Hematopoietic multipotent progenitor cell (in vitro differentiated cells): ENCODE measurements around the gene CAMSAP2. TPM values are rescaled to one million over a fixed set of nuclear protein-coding genes. Genes with fewer than 3 reads are reported as not detected.

Experiments
- DNase-seq, 3 donors: peaks; one replicate each; pipeline ENCODE4 v3.0.0-alpha.2; 2011 to 2015; ENCODE audit warnings: low read depth in 2 of 3, low spot score in 2 of 3
- total RNA-seq: library from RNA; depleted of rRNA; stranded (reverse); fragments of >200 nt; gene quantifications from one replicate; pipeline ENCODE4 v1.2.3, GENCODE V29; 2012

CAMSAP2 gene
- total RNA-seq, 1 donor = under 0.01 TPM

DNA sequence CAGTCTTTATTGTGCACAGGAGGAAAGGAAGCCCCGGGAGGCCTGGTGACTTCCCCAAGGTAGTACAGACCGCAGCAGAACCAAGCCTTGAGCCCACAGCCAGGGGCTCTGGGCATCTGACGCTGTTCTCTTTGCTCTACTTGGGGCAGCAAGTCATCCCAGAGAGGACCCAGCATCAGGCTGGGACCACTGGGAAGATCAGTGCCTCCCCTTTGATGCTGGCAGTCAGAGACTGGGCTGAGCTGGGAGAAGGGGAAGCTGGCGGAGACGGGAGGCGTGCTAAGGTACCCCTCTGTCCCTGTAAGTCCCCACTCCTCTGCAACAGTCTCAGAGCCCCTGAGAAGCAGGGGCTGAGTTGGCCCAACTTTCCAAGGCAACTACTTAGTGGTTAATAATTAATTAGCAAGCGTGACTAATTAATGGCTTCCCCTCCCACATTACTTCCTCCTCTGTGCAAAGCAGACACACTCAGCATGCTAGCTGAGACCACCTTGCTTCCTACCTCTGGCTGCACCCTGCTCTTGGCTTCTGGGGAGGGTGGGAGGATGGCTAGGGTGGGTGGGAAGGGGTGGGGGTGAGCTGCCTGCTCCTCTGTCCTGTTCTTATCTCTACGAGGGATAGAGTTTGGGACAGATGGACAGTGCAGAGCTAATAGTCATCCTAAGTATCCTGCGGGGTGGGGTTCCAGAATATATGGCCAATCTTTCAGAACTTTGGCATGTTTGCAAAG is 157.3 kb downstream of the CAMSAP2 start:
- DNase-seq = no peak

DNA sequence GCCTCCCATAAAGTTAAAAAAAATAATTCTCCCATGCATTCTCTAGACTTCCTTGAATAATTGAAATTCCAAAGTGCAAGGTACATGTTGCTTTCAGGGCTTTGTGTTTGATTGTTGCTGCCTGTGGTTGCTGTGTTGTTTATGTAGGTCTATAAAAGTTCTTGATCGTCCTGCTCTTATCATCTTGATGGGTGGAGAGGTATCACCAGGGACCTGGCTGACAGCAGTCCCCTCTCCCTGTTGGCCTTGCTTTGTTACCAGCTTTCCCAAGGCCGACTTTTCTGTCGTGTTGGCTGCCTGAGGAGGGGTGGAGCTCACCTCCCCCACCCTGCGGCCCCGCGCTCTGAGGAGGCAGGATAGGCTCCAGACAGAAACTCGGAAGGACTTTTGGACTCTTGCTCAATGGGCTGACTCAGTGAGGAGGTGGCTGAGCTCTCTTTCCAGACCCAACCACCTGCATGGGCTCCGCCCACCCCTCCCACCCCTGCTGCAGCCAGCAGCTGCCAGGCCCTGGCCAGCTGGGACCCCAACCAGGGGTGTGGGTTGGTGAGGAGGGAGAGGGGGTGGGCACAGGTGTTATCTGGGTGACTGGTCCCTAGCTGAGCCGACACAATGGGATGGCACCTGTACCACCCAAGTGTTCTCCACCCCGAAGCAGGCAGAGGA is 158.0 kb downstream of the CAMSAP2 start:
- no peak for DNase-seq

GRCh38 chr1:200897259-200897658 is 158.6 kb downstream of the CAMSAP2 start:
- DNase-seq = no peak

- no peak for DNase-seq
Observed at GRCh38 chr1:200899015-200899386, 160.3 kb downstream of the CAMSAP2 start.

DNA sequence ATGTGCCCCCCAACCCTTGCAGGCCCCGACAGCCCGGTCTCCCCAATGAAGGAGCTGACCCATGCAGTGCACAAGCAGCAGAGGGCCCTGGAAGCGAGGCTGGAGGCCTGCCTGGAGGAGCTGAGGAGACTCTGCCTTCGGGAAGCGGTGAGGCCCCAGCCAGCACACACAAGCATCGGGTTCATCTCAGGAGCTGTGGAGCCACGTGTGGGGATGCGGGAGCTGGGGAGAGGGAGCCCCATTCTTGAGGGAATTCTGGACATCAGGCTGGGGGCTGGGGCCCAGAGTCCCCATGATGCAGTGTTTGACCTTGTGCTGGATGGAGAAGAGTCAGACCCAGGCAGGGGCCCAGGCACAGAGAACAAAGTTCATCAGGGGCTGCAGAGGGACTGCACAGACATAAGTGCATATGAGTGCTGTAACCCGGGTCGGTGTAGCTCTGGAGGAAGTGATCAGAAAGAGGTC is 160.8 kb downstream of the CAMSAP2 start:
- DNase-seq = no peak

GRCh38 chr1:200899954-200900867 is 161.5 kb downstream of the CAMSAP2 start:
- DNase-seq = no peak

- DNase-seq = no peak
Observed at GRCh38 chr1:200900877-200901276, 162.2 kb downstream of the CAMSAP2 start.

GRCh38 chr1:200901350-200901749 is 162.7 kb downstream of the CAMSAP2 start:
- DNase-seq = no peak

DNA sequence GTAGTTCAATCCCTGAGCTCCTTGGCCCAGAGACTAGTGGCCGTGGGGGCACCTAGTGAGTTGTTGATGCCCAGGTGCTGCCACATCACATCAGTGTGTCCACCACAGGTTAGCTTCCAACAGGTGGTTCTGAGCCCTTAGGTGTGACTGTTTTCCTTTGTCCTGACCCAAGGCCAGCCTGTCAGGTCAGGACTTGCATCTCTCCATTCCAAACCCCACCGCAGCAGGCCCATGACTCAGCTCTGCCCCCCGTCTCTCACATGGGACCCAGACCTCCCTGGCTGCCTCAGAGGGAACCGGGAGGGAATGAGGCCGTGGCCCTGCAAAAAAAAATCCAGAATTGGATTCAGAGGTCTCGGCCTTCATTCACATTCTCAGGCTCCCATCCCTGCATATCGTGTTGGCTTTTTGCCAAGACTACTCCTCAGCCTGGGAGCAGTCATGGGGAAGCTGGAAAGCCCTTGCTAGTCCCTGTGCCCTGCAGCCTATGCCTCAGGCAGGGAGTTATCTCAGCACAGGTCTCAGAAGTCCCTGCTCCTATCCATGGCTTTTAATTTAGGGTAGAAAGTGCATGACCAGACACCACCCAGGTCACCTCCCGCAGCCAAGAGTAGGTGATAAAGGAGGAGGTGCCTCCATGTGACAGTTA is 163.2 kb downstream of the CAMSAP2 start:
- no peak for DNase-seq

- no peak for DNase-seq
Observed at GRCh38 chr1:200903793-200904192, 165.1 kb downstream of the CAMSAP2 start.

DNA sequence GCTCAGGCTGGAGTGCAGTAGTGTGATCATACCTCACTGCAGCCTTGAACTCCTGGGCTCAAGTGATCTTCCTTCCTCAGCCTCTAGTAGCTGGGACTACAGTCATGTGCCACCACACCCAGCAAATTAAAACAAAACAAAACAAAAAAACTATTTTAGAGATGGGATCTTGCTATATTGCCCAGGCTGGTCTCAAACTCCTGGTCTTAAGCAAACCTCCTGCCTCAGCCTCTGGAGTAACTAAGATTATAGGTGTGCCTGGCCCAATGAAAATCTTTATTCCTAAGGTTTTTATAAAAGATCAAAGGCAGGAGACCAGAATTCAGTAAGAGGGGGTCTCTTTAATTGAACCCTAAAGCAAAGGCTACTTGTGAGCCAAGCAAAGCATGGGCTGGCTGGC is 166.1 kb downstream of the CAMSAP2 start:
- no peak for DNase-seq

GRCh38 chr1:200905411-200906052 is 166.8 kb downstream of the CAMSAP2 start:
- DNase-seq = no peak

GRCh38 chr1:200906491-200906890 is 167.8 kb downstream of the CAMSAP2 start:
- no peak for DNase-seq

DNA sequence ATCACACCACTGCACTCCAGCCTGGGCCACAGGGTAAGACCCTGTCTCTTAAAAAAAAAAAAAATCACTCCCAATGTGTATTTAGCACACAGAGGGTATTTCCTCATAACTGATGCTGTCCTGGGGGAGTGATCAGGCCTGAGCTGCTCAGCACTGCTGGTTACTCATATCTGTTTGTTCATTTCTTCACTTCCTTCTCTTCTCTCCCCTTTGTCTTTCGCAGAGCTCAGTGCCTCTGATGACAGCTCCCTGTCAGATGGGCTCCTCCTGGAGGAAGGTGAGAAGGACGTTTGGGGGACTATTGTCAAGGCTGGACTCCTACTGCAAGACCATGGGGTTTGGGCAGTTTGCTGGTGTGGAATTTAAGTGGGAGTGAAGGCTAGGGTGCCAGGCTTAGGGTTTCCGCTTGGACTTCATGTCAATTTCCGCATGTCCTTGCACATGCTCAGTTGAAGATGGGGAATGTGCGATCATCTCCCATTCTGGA is 169.0 kb downstream of the CAMSAP2 start:
- no peak for DNase-seq

DNA sequence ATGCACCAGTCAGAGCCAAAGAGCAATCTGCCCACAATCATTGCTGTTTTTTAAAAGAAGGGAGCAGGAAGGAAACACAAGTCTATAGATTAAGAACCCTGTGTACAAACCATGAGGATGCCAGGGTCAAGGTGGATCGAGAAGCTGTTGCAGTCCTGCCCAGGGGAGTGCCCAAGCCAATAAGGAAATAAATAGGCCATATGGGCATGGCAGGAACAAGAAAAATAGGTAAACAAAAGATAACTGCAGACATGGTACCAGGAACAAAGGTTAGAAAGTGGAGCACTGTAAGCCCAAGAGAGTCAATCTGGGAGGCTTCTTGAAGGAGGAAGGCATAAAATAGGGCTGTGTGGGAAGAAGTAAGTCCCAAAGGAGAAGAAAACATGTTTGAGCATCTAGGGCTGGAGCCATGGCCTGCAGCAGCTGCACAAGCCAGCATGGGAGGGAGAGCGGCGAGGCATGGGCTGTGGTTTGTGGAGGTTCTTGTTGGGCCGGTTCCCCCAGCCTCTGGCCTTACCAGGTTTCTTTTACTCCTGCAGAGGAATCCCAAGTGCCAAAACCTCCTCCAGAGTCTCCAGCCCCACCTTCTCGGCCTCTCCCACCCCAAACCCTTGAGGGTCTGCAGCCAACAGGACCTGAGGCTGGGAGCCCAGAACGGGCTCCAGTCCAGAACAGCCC is 169.6 kb downstream of the CAMSAP2 start:
- DNase-seq = no peak

DNA sequence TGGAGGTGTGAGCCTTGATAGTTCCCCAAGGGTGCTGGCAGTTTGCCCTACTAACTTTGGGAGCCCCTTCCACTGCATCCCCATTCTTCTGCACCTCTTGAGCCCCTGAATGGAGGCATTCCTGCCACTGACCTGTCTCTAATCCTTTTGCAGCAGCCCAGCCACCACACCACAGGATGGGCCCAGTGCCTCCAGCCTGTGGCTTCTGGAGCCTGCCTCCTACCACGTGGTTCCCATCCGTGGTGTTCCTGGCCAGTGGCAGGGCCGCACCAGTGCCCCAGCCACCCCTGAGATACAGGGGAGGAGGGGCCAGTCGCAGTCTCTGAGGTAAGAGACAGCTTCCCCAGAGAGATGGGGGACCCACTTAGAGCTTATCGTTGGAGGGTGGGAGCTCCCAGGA is 170.4 kb downstream of the CAMSAP2 start:
- DNase-seq = no peak

DNA sequence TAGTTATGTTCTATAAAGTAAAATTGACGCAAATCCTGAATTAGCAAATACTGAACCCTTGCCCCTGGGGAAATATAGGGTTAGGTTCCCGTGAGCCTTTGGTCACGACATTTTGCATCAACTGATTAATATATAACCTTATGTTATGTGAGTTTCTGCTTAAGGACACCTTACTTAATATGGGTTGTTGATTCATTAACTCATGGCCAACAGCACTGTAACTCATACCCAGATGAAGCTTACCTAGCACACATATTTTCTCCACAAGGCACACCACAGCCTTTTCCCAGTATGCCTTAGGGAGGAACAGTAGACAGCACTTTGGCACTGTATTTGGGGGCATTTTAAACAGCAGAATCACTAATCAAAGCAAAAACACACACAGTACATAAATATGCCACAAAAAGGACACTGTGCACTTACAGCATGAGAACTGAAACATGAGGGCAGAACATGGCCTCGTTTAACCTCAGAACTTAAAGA is 171.1 kb downstream of the CAMSAP2 start:
- no peak for DNase-seq
